Stimulated activated CD8-positive, alpha-beta memory T cell treated with anti-CD3 and anti-CD28 coated beads, Interleukin-7, amount 100 ng/mL, for 4 hours (primary cell): Measurements from ENCODE around the gene SPAM1.
"Not testable (repeated sequence)": the region's sequence is repeated elsewhere in the genome, so short reads cannot be mapped to it uniquely, and the experiment has no call there.

Source experiments
- DNase-seq, 2 donors: peaks; one replicate each; pipeline ENCODE4 v3.0.0-alpha.2; 2020; ENCODE audit warnings: low read depth in 2 of 2

Gene SPAM1

DNA sequence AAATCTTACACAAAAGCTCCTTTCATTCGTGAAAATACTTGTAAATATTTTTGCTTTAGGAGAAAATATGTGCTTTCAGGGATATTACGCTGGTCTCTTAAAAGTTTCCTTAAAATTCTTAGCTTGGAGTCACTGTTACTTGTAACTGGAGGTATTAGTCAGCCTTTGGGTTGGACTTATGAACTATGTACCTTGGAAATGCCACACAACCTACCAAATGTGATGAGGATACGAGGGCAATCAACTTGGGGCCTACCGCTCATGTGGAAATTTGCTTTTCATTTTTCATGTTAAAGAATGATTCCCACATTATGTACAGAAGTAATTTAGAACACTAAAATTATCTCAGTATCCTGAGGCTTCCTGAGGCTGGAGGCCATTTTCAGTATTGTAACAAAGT lies 23.1 kb downstream of the SPAM1 start:
- no peak for DNase-seq

DNA sequence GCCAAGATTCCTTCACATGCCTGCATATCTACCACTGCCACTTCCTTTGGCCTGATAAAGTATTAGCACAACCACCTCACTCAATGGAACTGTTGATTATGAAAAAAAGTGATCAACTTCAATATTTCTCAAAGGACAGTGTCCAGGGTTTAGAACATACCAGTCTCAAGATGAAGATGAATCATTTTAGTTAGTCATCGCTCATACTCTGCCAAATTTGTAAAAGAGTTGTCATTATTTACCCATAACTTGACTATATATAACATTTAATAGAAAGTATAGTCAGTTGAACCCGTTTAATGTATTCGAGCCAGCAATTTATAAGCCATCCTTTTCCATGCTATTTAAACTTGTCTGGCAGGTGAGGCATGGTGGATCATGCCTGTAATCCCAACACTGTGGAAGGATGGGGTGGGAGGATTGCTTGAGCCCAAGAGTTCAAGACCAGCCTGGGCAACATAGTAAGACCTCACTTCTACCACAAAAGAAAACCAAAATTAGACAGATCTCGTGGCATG lies 33.2 kb downstream of the SPAM1 start:
- no peak for DNase-seq

DNA sequence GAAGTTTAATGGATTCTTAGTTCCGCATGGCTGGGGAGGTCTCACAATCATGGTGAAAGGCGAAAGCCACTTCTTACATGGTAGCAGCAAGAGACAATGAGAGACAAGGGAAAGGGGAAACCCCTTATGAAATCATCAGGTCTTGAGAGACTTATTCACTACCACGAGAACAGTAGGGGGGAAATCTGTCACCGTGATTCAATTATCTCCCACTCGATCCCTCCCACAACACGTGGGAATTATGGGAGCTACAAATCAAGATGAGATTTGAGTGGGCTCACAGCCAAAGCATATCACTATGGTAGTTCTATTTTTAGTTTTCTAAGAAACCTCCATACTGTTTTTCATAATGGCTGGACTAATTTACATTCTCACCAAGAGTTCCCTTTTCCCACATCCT lies 36.7 kb downstream of the SPAM1 start:
- DNase-seq = no peak

DNA sequence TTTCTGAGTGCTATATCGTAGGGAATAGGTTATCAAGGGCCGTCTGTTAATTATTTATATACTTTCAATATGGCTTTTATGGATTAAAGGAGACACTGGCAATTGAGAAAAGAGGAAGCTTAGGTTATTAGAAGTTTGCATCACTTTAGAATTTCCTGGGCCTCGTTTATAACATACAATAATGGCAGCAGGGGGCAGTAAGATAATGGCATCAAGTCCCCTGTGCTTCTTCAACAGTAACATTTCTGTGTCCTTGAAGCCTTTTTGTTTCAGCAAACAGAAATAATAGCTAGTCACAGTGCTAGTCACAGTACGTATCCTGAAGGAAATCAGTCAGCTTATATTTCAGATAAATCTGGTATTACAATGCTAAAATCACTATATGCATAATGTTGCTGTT lies 41.9 kb downstream of the SPAM1 start:
- no peak for DNase-seq

DNA sequence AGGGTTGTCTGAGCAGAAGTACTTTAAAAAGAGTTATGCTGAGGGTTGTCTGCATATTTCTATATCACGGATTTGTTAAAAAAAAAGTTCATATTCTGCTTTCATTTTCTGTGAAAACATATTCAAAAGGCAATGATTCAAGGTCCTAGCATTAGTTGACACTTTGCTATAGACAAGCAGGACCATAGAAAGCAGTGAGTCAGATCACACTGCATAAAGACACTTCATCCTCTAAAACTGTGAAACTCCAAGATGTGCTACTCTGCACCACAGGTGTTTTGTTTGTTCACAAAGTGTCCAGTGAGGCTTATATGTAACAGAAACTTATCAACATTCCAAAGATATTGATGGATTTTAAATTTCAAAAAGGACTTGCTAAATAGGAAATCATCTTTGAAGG lies 47.0 kb downstream of the SPAM1 start:
- DNase-seq = no peak

DNA sequence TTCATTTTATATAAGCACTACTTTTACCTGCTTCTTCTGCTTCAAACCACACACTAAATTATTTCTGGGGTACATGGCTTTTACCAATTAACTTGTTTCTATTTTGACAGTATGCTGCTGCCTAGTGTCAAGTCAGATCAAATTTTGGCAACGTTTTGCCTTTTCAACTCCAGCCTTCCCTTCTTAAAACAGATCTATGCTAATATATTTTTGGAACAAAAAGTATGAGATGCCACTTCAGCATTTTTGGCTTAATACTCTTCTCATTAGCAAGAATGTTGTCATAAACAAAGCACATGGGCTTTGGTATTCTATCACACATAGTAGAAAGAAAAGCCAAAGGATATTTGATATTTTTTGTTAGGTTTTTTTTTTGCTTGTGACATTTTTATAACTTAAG lies 47.8 kb downstream of the SPAM1 start:
- DNase-seq = no peak

DNA sequence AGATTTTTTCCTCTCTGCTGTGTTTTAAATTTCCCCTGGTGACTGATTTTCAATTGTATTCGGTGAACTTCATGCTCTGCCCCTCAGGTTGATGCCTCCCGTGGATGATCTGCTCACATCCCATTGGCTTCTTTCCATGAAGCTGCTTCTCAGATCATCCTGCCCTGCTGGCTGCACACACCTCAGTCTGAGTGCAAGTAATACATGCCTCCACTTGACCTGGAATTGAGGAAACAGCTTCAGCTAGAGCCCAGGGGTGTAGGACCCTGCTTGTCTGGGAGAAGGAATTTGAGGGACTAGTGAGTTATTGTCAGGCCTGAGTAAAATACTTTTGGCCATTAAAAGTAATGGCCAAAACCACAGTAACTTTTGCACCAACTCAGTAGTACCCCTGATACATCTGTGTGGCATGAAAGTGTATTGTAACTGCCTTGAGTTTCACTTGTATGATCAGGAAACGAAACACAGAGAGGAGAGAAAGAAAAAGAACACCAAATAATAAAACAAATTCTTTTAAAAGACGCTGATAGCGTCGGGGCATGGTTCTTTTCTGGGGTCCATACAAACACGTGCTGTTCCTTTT lies 49.4 kb downstream of the SPAM1 start:
- DNase-seq = no peak

DNA sequence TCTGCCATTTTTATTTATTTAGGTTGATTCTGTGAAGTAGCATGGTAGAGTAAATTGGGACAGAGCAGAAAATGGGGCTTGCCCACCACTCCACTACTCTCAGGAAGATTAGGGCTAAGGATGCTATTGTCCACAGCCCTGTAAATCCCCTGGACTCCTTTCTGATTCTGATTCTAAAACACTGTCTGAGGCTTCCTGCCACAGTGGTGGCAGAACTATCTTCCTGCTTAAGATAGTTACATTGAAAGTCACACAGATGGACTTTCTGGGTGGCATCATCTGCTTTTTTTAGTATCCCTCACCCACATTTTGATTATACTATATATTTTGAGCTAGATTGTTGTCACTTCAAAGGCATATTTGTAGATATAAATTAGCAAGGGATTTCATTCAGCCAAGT lies 50.0 kb downstream of the SPAM1 start:
- no peak for DNase-seq

DNA sequence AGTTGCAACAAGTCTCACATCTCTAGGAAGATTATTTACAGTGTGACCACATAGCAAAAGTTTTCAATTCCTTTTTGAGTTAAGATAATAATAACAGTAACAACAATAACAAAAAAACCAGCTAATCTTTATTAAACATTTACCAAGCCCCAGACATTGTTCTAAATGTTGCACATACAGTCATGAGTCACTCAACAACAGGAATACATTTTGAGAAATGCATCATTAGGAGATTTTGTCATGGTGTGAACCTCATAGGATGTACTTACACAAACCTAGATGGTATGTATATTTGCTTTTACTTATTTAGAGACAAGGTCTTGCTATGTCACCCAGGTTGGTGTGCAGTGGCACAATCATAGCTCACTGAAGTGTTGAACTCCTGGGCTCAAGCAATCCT lies 52.0 kb downstream of the SPAM1 start:
- DNase-seq = no peak

DNA sequence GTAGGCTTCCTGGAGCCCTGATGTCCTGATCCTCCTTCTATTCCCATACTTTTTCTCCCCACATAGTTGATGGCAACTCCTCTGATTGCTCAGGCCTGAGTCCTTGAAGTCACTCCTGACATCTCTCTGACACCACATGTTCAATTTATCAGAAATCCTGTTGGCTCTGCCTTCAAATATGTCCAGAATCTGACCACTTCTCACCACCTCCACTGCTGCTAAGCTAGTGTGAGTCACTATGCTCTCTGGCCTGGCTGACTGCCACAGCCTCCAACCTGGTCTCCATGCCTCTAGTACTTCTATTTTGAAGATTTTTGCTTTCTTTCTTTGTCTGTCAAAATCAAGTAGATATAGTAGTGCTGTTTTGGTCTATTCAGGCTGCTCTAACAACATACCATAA lies 54.8 kb downstream of the SPAM1 start:
- no peak for DNase-seq

DNA sequence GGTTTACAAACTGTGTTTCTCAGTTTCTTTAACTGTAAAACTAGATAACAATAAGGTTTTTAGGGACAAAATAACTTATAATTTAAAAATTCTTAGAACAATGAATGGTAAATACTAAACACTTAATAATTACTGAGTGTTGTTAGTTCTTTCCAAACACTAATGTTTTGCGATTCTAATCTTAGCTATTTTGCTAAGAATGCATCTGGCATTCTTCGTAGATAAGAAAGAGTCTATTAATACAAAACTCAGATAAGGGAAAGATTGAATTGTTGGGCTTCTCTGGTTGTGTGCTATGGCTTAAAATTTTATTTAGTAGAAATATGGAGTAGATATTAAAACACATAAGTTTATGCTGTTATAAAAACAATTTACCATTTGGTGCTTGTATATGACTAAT lies 62.4 kb downstream of the SPAM1 start:
- no peak for DNase-seq

DNA sequence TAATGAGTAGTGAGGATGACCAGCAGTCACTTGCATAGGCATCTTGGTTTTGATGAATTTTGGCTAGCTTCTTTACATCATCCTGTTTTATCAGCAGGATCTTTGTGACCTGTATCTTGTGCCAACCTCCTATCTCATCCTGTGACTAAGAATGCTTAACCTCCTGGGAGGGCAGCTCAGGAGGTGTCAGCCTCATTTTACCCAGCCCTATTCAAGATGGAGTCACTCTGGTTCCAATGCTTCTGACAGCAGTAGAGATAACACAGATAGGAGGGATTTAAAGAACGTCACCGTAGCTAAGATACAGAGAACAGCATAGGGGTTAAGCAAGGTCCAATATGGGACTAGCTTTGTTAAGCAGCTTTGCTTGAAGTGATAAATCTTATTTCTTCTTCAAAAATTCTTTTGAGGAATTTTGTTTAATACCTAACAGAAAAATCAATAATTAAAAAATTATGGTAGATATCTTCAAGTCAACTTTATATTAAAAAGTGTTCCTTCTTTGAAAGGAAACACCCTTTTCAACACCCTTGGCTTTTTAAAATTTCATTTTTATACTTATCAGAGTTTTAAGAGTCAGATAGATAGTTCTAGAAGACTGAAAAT lies 68.0 kb downstream of the SPAM1 start:
- no peak for DNase-seq

DNA sequence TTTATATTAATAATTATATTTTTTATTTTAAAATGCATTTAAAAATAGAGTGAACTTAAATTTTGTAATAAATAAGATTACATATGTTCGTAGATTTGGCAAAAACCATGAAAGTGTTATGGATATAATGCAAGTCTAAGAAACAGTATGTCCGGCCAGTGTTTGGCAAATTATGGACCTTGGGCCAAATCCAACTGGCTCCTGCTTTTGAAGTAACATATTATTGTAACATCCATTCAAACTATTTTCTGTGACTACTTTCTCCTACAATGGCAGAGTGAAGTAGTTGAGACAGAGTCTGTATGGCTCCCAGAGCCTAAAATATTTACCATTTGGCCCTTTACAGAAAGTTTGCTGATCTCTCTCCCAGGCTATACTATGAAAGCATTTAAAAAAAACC lies 69.0 kb downstream of the SPAM1 start:
- no peak for DNase-seq

DNA sequence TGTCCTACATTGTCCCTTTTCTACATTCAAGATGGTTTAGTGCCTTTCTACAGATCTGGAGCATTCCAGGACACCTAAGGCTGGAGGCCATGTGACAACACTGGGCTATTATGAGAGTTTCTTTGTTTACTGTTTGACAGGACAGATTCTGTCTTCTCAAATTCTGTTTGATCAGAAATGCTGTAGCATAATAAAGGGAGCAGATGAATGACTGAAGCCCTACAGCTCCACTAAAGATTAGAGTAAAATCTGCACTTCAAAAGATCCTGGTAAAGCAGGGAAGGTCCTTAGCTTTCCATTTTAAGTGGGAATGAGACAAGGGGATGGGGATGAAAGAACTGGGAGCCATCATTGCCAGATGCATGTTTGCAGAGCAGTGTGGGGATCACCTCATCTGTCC lies 69.4 kb downstream of the SPAM1 start:
- no peak for DNase-seq

DNA sequence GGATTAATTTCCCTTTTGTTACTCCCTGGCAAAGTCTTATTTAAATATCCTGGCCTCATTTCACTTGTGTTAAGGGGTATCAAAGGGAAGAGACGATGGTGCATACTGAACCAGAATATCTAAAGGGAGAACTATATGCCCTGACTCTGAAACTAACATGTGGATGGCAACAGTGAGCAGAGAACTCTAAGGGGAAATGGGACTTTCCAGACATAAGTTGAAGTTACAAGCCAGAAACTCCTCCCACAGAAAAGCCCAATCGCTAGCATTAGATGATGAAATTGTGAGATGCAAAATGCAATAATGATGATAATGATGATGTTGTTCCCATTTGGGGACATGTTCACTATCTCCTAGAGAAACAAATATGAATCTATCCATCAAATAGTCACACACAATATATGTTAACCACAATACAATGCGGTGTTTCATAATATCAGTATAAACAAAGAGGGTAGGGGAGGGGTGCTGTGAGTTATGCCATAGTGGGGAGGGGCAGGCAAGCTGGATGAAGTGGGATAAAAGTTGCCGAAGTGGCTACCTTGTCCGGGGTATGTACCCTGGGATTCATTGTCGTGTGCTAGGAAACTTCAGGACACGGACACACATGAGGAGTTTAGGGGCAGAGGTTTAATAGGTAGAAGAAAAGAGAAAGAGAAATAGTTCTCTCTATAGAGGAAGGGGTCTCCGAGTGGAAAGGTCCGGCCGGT lies 70.7 kb downstream of the SPAM1 start:
- no peak for DNase-seq

DNA sequence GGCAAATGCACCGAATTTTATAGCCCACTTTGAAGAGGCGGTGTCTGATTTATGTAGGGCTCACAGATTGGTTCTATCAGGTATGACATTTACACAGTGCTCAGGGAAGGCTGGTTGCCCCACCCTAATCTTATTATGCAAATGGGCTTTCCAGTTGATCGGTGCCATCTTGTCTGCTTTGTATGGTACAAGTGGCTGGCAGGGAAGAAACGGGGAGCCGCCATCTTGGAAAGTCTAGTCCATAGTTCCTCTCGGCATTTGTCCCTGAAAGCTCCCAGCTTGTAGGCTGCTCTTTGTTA lies 71.2 kb downstream of the SPAM1 start:
- DNase-seq = no peak

DNA sequence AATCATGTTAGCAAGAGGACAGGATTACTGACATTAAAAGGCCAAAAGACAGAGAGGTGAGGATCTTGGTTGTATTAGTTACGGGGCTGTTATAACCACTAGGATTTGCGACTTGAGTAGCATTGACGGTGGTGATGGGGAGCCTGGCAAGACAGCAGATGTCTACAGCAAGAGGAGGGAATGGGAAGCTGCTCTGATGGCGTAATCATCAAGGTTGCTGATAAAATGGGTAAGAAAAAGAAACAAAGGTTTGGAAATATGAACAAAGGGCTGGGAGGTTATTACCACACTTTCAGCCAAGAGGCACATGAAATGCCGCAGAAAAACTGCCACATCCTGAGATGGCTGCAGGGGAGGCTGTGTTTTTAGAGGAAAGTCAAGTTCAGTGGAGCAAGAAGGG lies 73.9 kb downstream of the SPAM1 start:
- no peak for DNase-seq

DNA sequence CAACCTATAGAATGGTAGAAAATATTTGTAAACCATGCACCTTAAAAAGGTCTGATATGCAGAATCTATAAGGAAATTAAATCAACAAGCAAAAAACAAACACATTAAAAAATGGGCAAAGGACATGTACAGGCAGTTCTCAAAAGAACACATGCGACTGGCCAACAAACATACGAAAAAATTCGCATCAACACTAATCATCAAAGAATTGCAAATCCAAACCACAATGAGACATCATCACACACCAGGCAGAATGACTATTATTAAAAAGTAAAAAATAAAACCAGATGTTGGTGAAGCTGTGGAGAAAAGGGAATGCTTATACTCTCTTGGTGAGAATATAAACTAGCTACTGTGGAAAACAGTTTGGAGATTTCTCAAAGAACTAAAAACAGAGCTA lies 74.7 kb downstream of the SPAM1 start:
- DNase-seq = no peak

DNA sequence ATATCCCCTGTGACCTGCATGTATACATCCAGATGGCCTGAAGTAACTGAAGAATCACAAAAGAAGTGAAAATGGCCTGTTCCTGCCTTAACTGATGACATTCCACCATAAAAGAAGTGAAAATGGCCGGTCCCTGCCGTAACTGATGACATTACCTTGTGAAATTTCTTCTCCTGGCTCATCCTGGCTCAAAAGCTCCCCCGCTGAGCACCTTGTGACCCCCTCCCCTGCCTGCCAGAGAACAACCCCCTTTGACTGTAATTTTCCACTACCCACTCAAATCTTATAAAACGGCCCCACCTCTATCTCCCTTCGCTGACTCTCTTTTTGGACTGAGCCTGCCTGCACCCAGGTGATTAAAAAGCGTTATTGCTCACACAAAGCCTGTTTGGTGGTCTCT lies 83.3 kb downstream of the SPAM1 start:
- not testable (repeated sequence) for DNase-seq

DNA sequence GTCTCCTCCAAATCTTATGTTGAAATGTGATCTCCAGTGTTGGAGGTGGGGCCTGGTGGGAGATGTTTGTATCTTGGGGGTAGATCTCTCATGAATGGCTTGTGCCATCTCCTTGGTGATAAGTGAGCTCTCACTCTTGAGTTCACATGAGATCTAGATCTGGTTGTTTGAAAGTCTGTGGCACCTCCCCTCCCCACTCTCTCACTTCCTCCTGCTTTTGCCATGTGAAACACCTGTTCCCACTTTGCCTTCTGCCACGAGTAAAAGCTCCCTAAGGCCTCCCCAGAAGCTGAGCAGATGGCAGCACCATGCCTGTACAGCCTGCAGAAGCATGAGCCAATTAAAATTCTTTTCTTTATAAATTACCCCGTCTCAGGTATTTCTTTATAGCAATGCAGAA lies 84.3 kb downstream of the SPAM1 start:
- DNase-seq = no peak
